ENCODE results near the gene TXNRD3.
"Not testable (repeated sequence)": the region's sequence is repeated elsewhere in the genome, so short reads cannot be mapped to it uniquely, and the experiment has no call there.

The TXNRD3 gene

DNA sequence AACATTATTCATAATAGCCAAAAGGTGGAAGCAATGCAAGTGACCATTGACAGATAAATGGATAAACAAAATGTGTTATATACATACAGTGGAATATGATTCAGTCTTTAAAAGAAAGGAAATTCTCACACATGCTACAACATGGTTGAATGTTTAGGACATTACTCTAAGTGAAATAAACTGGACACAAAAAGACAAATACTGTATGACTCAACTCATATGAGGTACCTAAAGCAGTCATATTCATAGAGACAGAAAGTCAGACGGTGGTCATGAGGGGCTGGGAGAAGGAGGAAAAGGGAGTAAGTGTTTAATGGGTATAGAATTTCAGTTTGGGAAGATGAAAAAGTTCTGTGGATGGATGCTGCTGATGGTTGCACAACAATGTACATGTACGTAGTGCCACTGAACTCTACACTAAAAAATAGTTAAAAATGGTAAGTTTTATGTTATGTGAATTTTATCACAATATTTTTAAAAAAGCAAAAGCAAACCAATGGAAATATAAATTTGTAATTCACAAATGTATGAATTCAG, 5.3 kb downstream of the TXNRD3 start:
- no peaks in the 10 kb centered on the region for H3K9me3 Mint-ChIP-seq
- H3K4me1 Mint-ChIP-seq (ENCODE audit: low read depth in 2 of 2) = no peaks in the 10 kb centered on the region
- ATAC-seq (replicated peaks) (no peak), DNase-seq (no peak)
- peaks cover 43 to 59% of the 10 kb centered on the region in 2 donors for H3K27me3 Mint-ChIP-seq
- H3K4me3 Mint-ChIP-seq = no peak overlapping the region
- H3K27ac Mint-ChIP-seq = no peak overlapping the region
- no peaks in the 10 kb centered on the region for H3K36me3 Mint-ChIP-seq (ENCODE audit: insufficient read depth)

DNA sequence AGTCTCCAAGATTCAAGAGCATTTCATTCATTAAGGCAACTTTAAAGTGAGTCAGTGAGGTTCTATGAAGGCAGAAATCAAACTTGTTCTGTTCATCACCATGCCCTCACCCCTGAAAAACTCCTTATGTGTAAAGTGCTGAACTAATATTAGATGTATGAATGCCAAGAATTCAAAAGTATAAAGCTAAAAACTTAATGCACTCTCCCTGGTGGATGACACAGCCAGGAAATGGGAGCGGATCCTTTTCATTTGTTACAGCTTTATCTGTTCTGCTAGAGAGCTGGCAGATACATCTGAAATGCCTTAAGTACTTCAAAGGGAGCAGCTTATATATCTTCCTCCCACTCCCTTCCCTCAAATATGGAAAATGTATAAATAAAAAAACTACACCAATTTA, 8.2 kb downstream of the TXNRD3 start:
- Mint-ChIP-seq H3K36me3 (ENCODE audit: insufficient read depth) (no peaks in the 10 kb centered on the region), H3K27me3 (peaks cover 34 to 42% of the 10 kb centered on the region in 2 donors), H3K27ac (no peak overlapping the region), H3K9me3 (no peaks in the 10 kb centered on the region), H3K4me1 (ENCODE audit: low read depth in 2 of 2) (no peaks in the 10 kb centered on the region), H3K4me3 (no peak overlapping the region)
- ATAC-seq (replicated peaks) (no peak), DNase-seq (no peak)

GRCh38 chr3:126644615-126645014, 10.3 kb downstream of the TXNRD3 start:
- H3K4me3 Mint-ChIP-seq = no peak overlapping the region
- ATAC-seq (replicated peaks) (no peak), DNase-seq (no peak)
- H3K4me1 Mint-ChIP-seq (ENCODE audit: low read depth in 2 of 2) = no peaks in the 10 kb centered on the region
- no peaks in the 10 kb centered on the region for H3K9me3 Mint-ChIP-seq
- H3K27ac Mint-ChIP-seq = no peak overlapping the region
- H3K27me3 Mint-ChIP-seq = peaks cover 34 to 44% of the 10 kb centered on the region in 2 donors
- H3K36me3 Mint-ChIP-seq (ENCODE audit: insufficient read depth) = no peaks in the 10 kb centered on the region

- no peak for ATAC-seq (replicated peaks)
- Mint-ChIP-seq H3K9me3 (no peaks in the 10 kb centered on the region), H3K4me1 (ENCODE audit: low read depth in 2 of 2) (no peaks in the 10 kb centered on the region), H3K27ac (no peak overlapping the region), H3K4me3 (no peak overlapping the region), H3K27me3 (peaks cover 12 to 30% of the 10 kb centered on the region in 2 donors), H3K36me3 (ENCODE audit: insufficient read depth) (no peaks in the 10 kb centered on the region)
- DNase-seq = no peak
These were observed 16.1 kb downstream of the TXNRD3 start for GRCh38 chr3:126638790-126639189.

DNA sequence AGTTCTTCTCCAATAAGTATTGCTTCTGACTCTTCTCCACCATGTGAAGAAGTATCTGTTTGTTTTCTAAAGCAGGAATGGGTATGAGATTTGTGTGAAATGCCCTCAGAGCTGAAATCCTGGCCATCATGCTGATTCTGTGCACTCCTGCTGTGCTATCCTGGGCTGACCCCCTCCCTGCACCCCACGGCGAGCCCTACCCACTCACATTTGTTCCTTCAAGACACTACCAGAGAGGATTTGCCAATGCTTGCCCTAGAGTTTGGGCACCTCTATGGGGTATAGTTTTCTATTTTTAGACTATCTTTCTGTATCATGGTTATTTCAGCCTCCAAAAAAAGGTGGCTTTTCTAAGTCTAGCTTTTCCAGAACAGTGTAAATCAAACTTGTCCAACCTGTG, 18.5 kb downstream of the TXNRD3 start:
- no peaks in the 10 kb centered on the region for H3K9me3 Mint-ChIP-seq
- no peaks in the 10 kb centered on the region for H3K4me1 Mint-ChIP-seq (ENCODE audit: low read depth in 2 of 2)
- peaks cover 12 to 26% of the 10 kb centered on the region in 2 donors for H3K27me3 Mint-ChIP-seq
- H3K4me3 Mint-ChIP-seq = no peak overlapping the region
- ATAC-seq (replicated peaks) = no peak
- no peak for DNase-seq
- H3K27ac Mint-ChIP-seq = no peak overlapping the region
- no peaks in the 10 kb centered on the region for H3K36me3 Mint-ChIP-seq (ENCODE audit: insufficient read depth)

GRCh38 chr3:126634803-126635202, 20.1 kb downstream of the TXNRD3 start:
- no peak overlapping the region for H3K4me3 Mint-ChIP-seq
- no peak overlapping the region for H3K27ac Mint-ChIP-seq
- no peaks in the 10 kb centered on the region for H3K9me3 Mint-ChIP-seq
- no peak for ATAC-seq (replicated peaks)
- no peaks in the 10 kb centered on the region for H3K36me3 Mint-ChIP-seq (ENCODE audit: insufficient read depth)
- H3K27me3 Mint-ChIP-seq = peaks cover 0 to 10% of the 10 kb centered on the region in 2 donors
- H3K4me1 Mint-ChIP-seq (ENCODE audit: low read depth in 2 of 2) = no peaks in the 10 kb centered on the region
- DNase-seq = no peak

GRCh38 chr3:126630020-126630419, 24.9 kb downstream of the TXNRD3 start:
- no peaks in the 10 kb centered on the region for H3K4me1 Mint-ChIP-seq (ENCODE audit: low read depth in 2 of 2)
- H3K27ac Mint-ChIP-seq = no peak overlapping the region
- H3K4me3 Mint-ChIP-seq = no peak overlapping the region
- DNase-seq (no peak), ATAC-seq (replicated peaks) (no peak)
- no peaks in the 10 kb centered on the region for H3K27me3 Mint-ChIP-seq
- H3K9me3 Mint-ChIP-seq = no peaks in the 10 kb centered on the region
- H3K36me3 Mint-ChIP-seq (ENCODE audit: insufficient read depth) = no peaks in the 10 kb centered on the region

- not testable (repeated sequence) for H3K4me3 Mint-ChIP-seq; H3K4me1 Mint-ChIP-seq (ENCODE audit: low read depth in 2 of 2); ATAC-seq (replicated peaks); H3K27ac Mint-ChIP-seq; H3K9me3 Mint-ChIP-seq; H3K27me3 Mint-ChIP-seq; H3K36me3 Mint-ChIP-seq (ENCODE audit: insufficient read depth); DNase-seq
These were observed 29.2 kb downstream of the TXNRD3 start for GRCh38 chr3:126625735-126626134.

- ATAC-seq (replicated peaks) (no peak), DNase-seq (no peak)
- Mint-ChIP-seq H3K4me3 (no peak overlapping the region), H3K9me3 (no peaks in the 10 kb centered on the region), H3K27me3 (peaks cover 10 to 21% of the 10 kb centered on the region in 2 donors), H3K4me1 (ENCODE audit: low read depth in 2 of 2) (no peaks in the 10 kb centered on the region), H3K36me3 (ENCODE audit: insufficient read depth) (peaks cover 3% of the 10 kb centered on the region), H3K27ac (no peak overlapping the region)
These were observed 32.2 kb downstream of the TXNRD3 start for GRCh38 chr3:126622694-126623093.

- peaks cover 3% of the 10 kb centered on the region for H3K36me3 Mint-ChIP-seq (ENCODE audit: insufficient read depth)
- peaks cover 10 to 21% of the 10 kb centered on the region in 2 donors for H3K27me3 Mint-ChIP-seq
- no peak overlapping the region for H3K27ac Mint-ChIP-seq
- no peaks in the 10 kb centered on the region for H3K4me1 Mint-ChIP-seq (ENCODE audit: low read depth in 2 of 2)
- no peak overlapping the region for H3K4me3 Mint-ChIP-seq
- DNase-seq = no peak
- ATAC-seq (replicated peaks) = no peak
- H3K9me3 Mint-ChIP-seq = no peaks in the 10 kb centered on the region
These were observed 33.1 kb downstream of the TXNRD3 start for GRCh38 chr3:126621627-126622345.

DNA sequence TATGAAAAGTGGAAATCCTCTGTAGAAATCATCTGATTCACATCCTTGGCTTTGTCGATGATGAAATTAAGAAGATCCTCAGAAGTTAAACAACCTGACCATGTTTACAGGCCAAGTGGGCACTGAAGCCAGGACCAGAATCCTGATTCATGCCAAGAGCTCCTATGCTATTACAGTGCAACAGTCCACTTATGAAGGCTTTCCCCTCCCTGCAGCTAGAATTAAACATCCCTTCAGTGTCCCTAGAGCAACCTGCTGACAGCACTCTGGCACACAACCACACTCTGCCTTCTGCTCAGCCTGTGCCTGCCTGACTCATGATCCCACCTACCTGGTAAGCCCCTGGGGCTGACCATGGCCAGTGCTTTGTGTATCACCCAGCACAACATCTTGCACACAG, 33.8 kb downstream of the TXNRD3 start:
- Mint-ChIP-seq H3K4me1 (ENCODE audit: low read depth in 2 of 2) (no peaks in the 10 kb centered on the region), H3K36me3 (ENCODE audit: insufficient read depth) (peaks cover 3% of the 10 kb centered on the region), H3K27me3 (peaks cover 10 to 21% of the 10 kb centered on the region in 2 donors), H3K4me3 (no peak overlapping the region), H3K9me3 (no peaks in the 10 kb centered on the region), H3K27ac (no peak overlapping the region)
- ATAC-seq (replicated peaks) = no peak
- no peak for DNase-seq

DNA sequence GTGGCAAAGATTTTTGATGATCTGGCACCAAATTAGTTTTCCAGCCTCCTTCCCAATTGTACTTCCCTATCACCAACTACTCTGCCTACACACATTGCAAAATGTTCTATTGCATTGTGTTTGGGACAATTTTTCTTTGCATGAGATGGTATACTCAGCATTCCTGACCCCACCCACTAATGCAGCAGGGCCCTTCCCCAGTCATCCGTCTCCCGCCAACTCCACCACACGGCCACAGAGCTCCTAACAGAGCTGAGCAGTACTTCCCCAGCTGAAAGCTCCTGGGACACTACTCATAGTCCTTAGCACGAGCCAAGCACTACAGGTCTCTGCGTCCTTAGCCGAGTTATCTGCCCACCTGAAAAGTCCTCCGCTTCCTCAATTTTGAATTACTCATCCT, 34.2 kb downstream of the TXNRD3 start:
- Mint-ChIP-seq H3K9me3 (no peaks in the 10 kb centered on the region), H3K4me1 (ENCODE audit: low read depth in 2 of 2) (no peaks in the 10 kb centered on the region), H3K4me3 (no peak overlapping the region), H3K27ac (no peak overlapping the region), H3K27me3 (peaks cover 10 to 21% of the 10 kb centered on the region in 2 donors), H3K36me3 (ENCODE audit: insufficient read depth) (peaks cover 3% of the 10 kb centered on the region)
- no peak for DNase-seq
- no peak for ATAC-seq (replicated peaks)

GRCh38 chr3:126618760-126619159, 36.2 kb downstream of the TXNRD3 start:
- H3K27ac Mint-ChIP-seq = no peak overlapping the region

DNA sequence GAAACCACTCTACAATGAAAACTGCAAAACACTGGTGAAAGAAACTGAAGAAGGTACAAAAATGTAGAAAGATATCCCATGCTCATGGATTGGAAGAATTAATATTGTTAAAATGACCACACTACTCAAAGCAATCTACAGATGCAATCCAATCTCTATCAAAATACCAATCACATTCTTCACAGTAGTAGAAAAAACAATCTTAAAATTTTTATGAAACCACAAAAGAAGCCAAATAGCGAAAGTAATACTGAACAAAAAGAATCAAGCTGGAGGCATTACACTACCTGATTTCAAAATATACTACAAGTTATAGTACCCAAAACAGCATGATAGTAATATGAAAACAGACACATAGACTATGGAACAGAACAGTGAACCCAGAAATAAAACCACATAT, 36.9 kb downstream of the TXNRD3 start:
- H3K36me3 Mint-ChIP-seq (ENCODE audit: insufficient read depth) = peaks cover 3% of the 10 kb centered on the region

More at GRCh38 chr3:126618760-126619159, 36.2 kb downstream of the TXNRD3 start:
- ATAC-seq (replicated peaks) = no peak
- Mint-ChIP-seq H3K36me3 (ENCODE audit: insufficient read depth) (peaks cover 3% of the 10 kb centered on the region), H3K27me3 (peaks cover 10 to 21% of the 10 kb centered on the region in 2 donors), H3K9me3 (no peaks in the 10 kb centered on the region), H3K4me1 (ENCODE audit: low read depth in 2 of 2) (peaks cover under 1 to 2% of the 10 kb centered on the region in 2 donors), H3K4me3 (no peak overlapping the region)
- DNase-seq = no peak

More for the DNA sequence above, 36.9 kb downstream of the TXNRD3 start:
- peaks cover 6 to 9% of the 10 kb centered on the region in 2 donors for H3K4me1 Mint-ChIP-seq (ENCODE audit: low read depth in 2 of 2)
- no peak overlapping the region for H3K4me3 Mint-ChIP-seq
- no peaks in the 10 kb centered on the region for H3K9me3 Mint-ChIP-seq
- no peak for DNase-seq
- H3K27ac Mint-ChIP-seq = no peak overlapping the region
- peaks cover 10 to 21% of the 10 kb centered on the region in 2 donors for H3K27me3 Mint-ChIP-seq
- ATAC-seq (replicated peaks) = no peak

All from effector memory CD8-positive, alpha-beta T cell (primary cell).